Esophagus muscularis mucosa (tissue), 4 donors: ENCODE results near the gene TTYH3. TPM values are rescaled to one million over a fixed set of nuclear protein-coding genes. Genes with fewer than 3 reads are reported as not detected.

Experiments used
- DNase-seq: peaks from one replicate; pipeline ENCODE4 v3.0.0-alpha.2; 2017; ENCODE audit errors: extremely low spot score
- H3K27ac ChIP-seq, 4 donors: fragments of 200-600 bp; sonication (generic); replicated peaks in 1 of 4; 1 replicate in 3 of 4; 2 replicates in 1 of 4; pipeline ENCODE4 v1.5.1; 2016 to 2019; ENCODE audit warnings: mild to moderate bottlenecking in 1 of 4
- H3K27me3 ChIP-seq, 4 donors: fragments of 200-600 bp; sonication (generic); one replicate each; pipeline versions ENCODE4 v1.5.1 to v1.6.0; 2016 to 2019
- H3K36me3 ChIP-seq, 4 donors: fragments of 200-600 bp; sonication (generic); one replicate each; pipeline ENCODE4 v1.5.1; 2016 to 2019
- H3K4me1 ChIP-seq, 4 donors: fragments of 200-600 bp; sonication (generic); one replicate each; pipeline ENCODE4 v1.5.1; 2016 to 2019
- H3K4me3 ChIP-seq, 4 donors: fragments of 200-600 bp; sonication (generic); 1 replicate in 2 of 4; 2 replicates in 2 of 4; pipeline ENCODE4 v1.5.1; 2016 to 2019; ENCODE audit warnings: mild to moderate bottlenecking in 4 of 4, moderate library complexity in 1 of 4
- H3K9me3 ChIP-seq, 4 donors: fragments of 200-600 bp; sonication (generic); 1 replicate in 3 of 4; 2 replicates in 1 of 4; pipeline ENCODE4 v1.5.1; 2016 to 2019
- CTCF ChIP-seq, 3 experiments: fragments of 200-600 bp in 2 of 3; fragments of 450-650 bp in 1 of 3; sonication (generic) in 2 of 3; IDR thresholded peaks; one replicate each; pipeline ENCODE4 v1.5.1; 2017 to 2019; ENCODE audit warnings: antibody characterized with exemption in 3 of 3, mild to moderate bottlenecking in 2 of 3, moderate library complexity in 1 of 3
- EP300 ChIP-seq: sonication (generic); formaldehyde crosslinking; IDR thresholded peaks from one replicate; pipeline ENCODE4 v1.6.1; 2017; ENCODE audit warnings: antibody characterized with exemption
- POLR2A ChIP-seq: fragments of 450-650 bp; IDR thresholded peaks from one replicate; pipeline ENCODE4 v1.6.1; 2017; ENCODE audit warnings: antibody characterized with exemption, moderate library complexity, mild to moderate bottlenecking, low read depth
- POLR2AphosphoS5 ChIP-seq, 2 donors: sonication (generic); formaldehyde crosslinking; IDR thresholded peaks; one replicate each; pipeline ENCODE4 v1.6.1; 2017; ENCODE audit warnings: antibody characterized with exemption in 2 of 2
- WGBS: methylation state at CpG from one replicate; pipeline ENCODE4 v1.1.5; 2018; 5-methylcytosine and 5-hydroxymethylcytosine counted together
- intact Hi-C: fragments of 100-400 bp; cut with DNase I; formaldehyde crosslinking; loops from one replicate; pipeline ENCODE4 v1.15.1; 2023
- total RNA-seq, 4 donors: library from RNA; depleted of rRNA; stranded (reverse); fragments of >200 nt; gene quantifications; one replicate each; pipeline versions ENCODE4 v1.1.0 to v1.2.1, GENCODE V29; 2016

The TTYH3 gene
- total RNA-seq, 4 donors from 2014 or later = 17.4 to 25.7 (median 20.2) TPM

GRCh38 chr7:2610466-2610865 lies 21.3 kb upstream of the TTYH3 start:
- intact Hi-C loops = no loop called here
- WGBS = 90% methylated on average over 14 of the region's 14 CpGs
- no peak for TF ChIP-seq POLR2A
- TF ChIP-seq CTCF (IDR thresholded peaks at IDR 0.05) = no peak
- no peak for TF ChIP-seq EP300
- TF ChIP-seq POLR2AphosphoS5 (IDR thresholded peaks at IDR 0.05) = no peak
- Histone ChIP-seq H3K36me3 (peaks cover 0 to 32% (median 8%) of the 10 kb centered on the region in 4 donors), H3K27me3 (no peaks in the 10 kb centered on the region), H3K4me1 (peaks cover 30 to 46% (median 40%) of the 10 kb centered on the region in 4 donors), H3K4me3 (no peak overlapping the region), H3K9me3 (no peaks in the 10 kb centered on the region), H3K27ac (no peak overlapping the region)
- DNase-seq = no peak

GRCh38 chr7:2610898-2611297 lies 20.9 kb upstream of the TTYH3 start:
- Histone ChIP-seq H3K9me3 (no peaks in the 10 kb centered on the region), H3K27ac (no peak overlapping the region), H3K4me1 (peaks cover 30 to 43% (median 38%) of the 10 kb centered on the region in 4 donors), H3K27me3 (no peaks in the 10 kb centered on the region), H3K4me3 (no peak overlapping the region), H3K36me3 (peaks cover 0 to 29% (median 6%) of the 10 kb centered on the region in 4 donors)
- WGBS = 93% methylated on average over 12 of the region's 14 CpGs
- TF ChIP-seq POLR2AphosphoS5 (IDR thresholded peaks at IDR 0.05) = no peak
- no peak for TF ChIP-seq CTCF (IDR thresholded peaks at IDR 0.05)
- TF ChIP-seq POLR2A = no peak
- no peak for TF ChIP-seq EP300
- intact Hi-C loops = no loop called here
- no peak for DNase-seq

GRCh38 chr7:2611401-2611800 lies 20.4 kb upstream of the TTYH3 start:
- H3K27ac ChIP-seq = no peak overlapping the region
- H3K27me3 ChIP-seq = no peaks in the 10 kb centered on the region
- H3K4me3 ChIP-seq = no peak overlapping the region
- H3K4me1 ChIP-seq = peaks cover 30 to 37% (median 36%) of the 10 kb centered on the region in 4 donors
- no peaks in the 10 kb centered on the region for H3K9me3 ChIP-seq
- no peak for DNase-seq
- H3K36me3 ChIP-seq = peaks cover 0 to 25% (median 5%) of the 10 kb centered on the region in 4 donors
- TF ChIP-seq EP300 (no peak), POLR2A (no peak), POLR2AphosphoS5 (IDR thresholded peaks at IDR 0.05) (no peak), CTCF (IDR thresholded peaks at IDR 0.05) (no peak)
- 96% methylated on average over 7 of the region's 11 CpGs for WGBS
- intact Hi-C loops = no loop called here

- peaks cover 30 to 35% (median 33%) of the 10 kb centered on the region in 4 donors for H3K4me1 ChIP-seq
- 96% methylated on average over 10 of the region's 10 CpGs for WGBS
- no peak for TF ChIP-seq POLR2A
- TF ChIP-seq CTCF (IDR thresholded peaks at IDR 0.05) = no peak
- no peak for TF ChIP-seq EP300
- no peak for TF ChIP-seq POLR2AphosphoS5 (IDR thresholded peaks at IDR 0.05)
- intact Hi-C loops = no loop called here
- DNase-seq = no peak
- no peak overlapping the region for H3K27ac ChIP-seq
- peaks cover 0 to 21% (median 5%) of the 10 kb centered on the region in 4 donors for H3K36me3 ChIP-seq
- no peak overlapping the region for H3K4me3 ChIP-seq
- H3K9me3 ChIP-seq = no peaks in the 10 kb centered on the region
- no peaks in the 10 kb centered on the region for H3K27me3 ChIP-seq
These were observed 19.9 kb upstream of the TTYH3 start for GRCh38 chr7:2611922-2612321.

GRCh38 chr7:2612445-2613097 lies 19.2 kb upstream of the TTYH3 start:
- peaks cover 0 to 17% (median 5%) of the 10 kb centered on the region in 4 donors for H3K36me3 ChIP-seq
- no peak overlapping the region for H3K4me3 ChIP-seq
- H3K27ac ChIP-seq = no peak overlapping the region
- DNase-seq = no peak
- H3K9me3 ChIP-seq = no peaks in the 10 kb centered on the region
- peaks cover 34 to 38% (median 36%) of the 10 kb centered on the region in 4 donors for H3K4me1 ChIP-seq
- WGBS = 80% methylated on average over 13 of the region's 15 CpGs
- TF ChIP-seq POLR2AphosphoS5 (IDR thresholded peaks at IDR 0.05) = no peak
- no peak for TF ChIP-seq POLR2A
- no peak for TF ChIP-seq EP300
- TF ChIP-seq CTCF (IDR thresholded peaks at IDR 0.05) = no peak
- no peaks in the 10 kb centered on the region for H3K27me3 ChIP-seq
- intact Hi-C loops = no loop called here
